Duodenal mucosa (tissue), 2 donors: Measurements from ENCODE around the gene ANKRD6.

Experiments
- H3K27ac ChIP-seq: one replicate; pipeline ENCODE4 v1.7.0; 2013; ENCODE audit warnings: low read depth, low read length
- H3K27me3 ChIP-seq, 2 donors: one replicate each; pipeline ENCODE4 v1.7.0; 2013; ENCODE audit warnings: low read length in 2 of 2, control low read depth in 1 of 2; ENCODE audit not compliant: insufficient read depth in 2 of 2, control insufficient read depth in 1 of 2
- H3K36me3 ChIP-seq, 2 donors: one replicate each; pipeline ENCODE4 v1.7.0; 2013; ENCODE audit warnings: low read length in 2 of 2, control low read depth in 1 of 2; ENCODE audit not compliant: insufficient read depth in 2 of 2, control insufficient read depth in 1 of 2
- H3K4me1 ChIP-seq, 2 donors: one replicate each; pipeline ENCODE4 v1.7.0; 2013; ENCODE audit warnings: low read length in 2 of 2, control low read depth in 1 of 2; ENCODE audit not compliant: insufficient read depth in 2 of 2, control insufficient read depth in 1 of 2
- H3K4me3 ChIP-seq, 2 donors: one replicate each; pipeline ENCODE4 v1.7.0; 2013; ENCODE audit warnings: low read length in 2 of 2, low read depth in 1 of 2
- H3K9ac ChIP-seq, 2 donors: one replicate each; pipeline ENCODE4 v1.7.0; 2013; ENCODE audit warnings: low read length in 2 of 2, low read depth in 1 of 2
- H3K9me3 ChIP-seq, 2 donors: one replicate each; pipeline ENCODE4 v1.7.0; 2013; ENCODE audit warnings: low read length in 2 of 2, control low read depth in 1 of 2; ENCODE audit not compliant: control insufficient read depth in 1 of 2

Gene ANKRD6

GRCh38 chr6:89655122-89655521 lies 222.2 kb downstream of the ANKRD6 start:
- Histone ChIP-seq H3K4me1 (no peaks in the 10 kb centered on the region), H3K36me3 (peaks cover 40 to 73% of the 10 kb centered on the region in 2 donors), H3K9ac (no peak overlapping the region), H3K4me3 (no peak overlapping the region), H3K27me3 (no peaks in the 10 kb centered on the region), H3K9me3 (no peaks in the 10 kb centered on the region), H3K27ac (no peak overlapping the region)

- no peaks in the 10 kb centered on the region for H3K9me3 ChIP-seq
- H3K4me3 ChIP-seq: no peak overlapping the region
- no peak overlapping the region for H3K27ac ChIP-seq
- no peak overlapping the region for H3K9ac ChIP-seq
- no peaks in the 10 kb centered on the region for H3K27me3 ChIP-seq
- H3K36me3 ChIP-seq: peaks cover 40 to 76% of the 10 kb centered on the region in 2 donors
- no peaks in the 10 kb centered on the region for H3K4me1 ChIP-seq
Measured at GRCh38 chr6:89657445-89658158, 224.7 kb downstream of the ANKRD6 start.

GRCh38 chr6:89660981-89661380 lies 228.0 kb downstream of the ANKRD6 start:
- no peaks in the 10 kb centered on the region for H3K9me3 ChIP-seq
- H3K4me1 ChIP-seq: no peaks in the 10 kb centered on the region
- no peaks in the 10 kb centered on the region for H3K27me3 ChIP-seq
- H3K9ac ChIP-seq: no peak overlapping the region
- peaks cover 28 to 64% of the 10 kb centered on the region in 2 donors for H3K36me3 ChIP-seq
- no peak overlapping the region for H3K4me3 ChIP-seq
- H3K27ac ChIP-seq: no peak overlapping the region

DNA sequence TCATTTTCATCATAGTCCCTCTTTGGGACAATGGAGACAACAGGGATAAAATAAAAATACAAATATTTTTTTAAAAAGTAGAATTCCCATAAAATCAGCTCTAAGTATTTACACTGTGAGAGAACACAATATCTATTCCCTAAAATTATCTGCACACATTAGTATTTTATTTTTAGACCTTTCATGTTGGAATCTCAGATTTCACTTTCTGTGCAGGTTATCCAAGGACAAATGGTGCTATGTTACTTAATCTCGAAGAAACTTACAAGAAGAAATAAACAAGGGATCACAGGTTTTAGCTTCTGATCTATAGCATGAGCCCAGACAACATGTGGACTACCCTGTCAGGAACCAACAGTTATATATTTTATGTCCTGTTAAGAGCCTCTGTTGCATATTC lies 228.6 kb downstream of the ANKRD6 start:
- no peaks in the 10 kb centered on the region for H3K9me3 ChIP-seq
- no peak overlapping the region for H3K4me3 ChIP-seq
- H3K27me3 ChIP-seq: no peaks in the 10 kb centered on the region
- H3K4me1 ChIP-seq: no peaks in the 10 kb centered on the region
- peaks cover 29 to 58% of the 10 kb centered on the region in 2 donors for H3K36me3 ChIP-seq
- no peak overlapping the region for H3K27ac ChIP-seq
- H3K9ac ChIP-seq: no peak overlapping the region

GRCh38 chr6:89662659-89663223 lies 229.8 kb downstream of the ANKRD6 start:
- Histone ChIP-seq H3K9me3 (no peaks in the 10 kb centered on the region), H3K9ac (no peak overlapping the region), H3K4me3 (no peak overlapping the region), H3K4me1 (no peaks in the 10 kb centered on the region), H3K36me3 (peaks cover 30 to 49% of the 10 kb centered on the region in 2 donors), H3K27me3 (no peaks in the 10 kb centered on the region), H3K27ac (no peak overlapping the region)

- Histone ChIP-seq H3K9ac (no peak overlapping the region), H3K9me3 (no peaks in the 10 kb centered on the region), H3K4me1 (no peaks in the 10 kb centered on the region), H3K4me3 (no peak overlapping the region), H3K27ac (no peak overlapping the region), H3K27me3 (no peaks in the 10 kb centered on the region), H3K36me3 (peaks cover 23 to 54% of the 10 kb centered on the region in 2 donors)
Measured at GRCh38 chr6:89667872-89668556, 235.1 kb downstream of the ANKRD6 start.

- H3K4me1 ChIP-seq: no peaks in the 10 kb centered on the region
- peaks cover 19 to 57% of the 10 kb centered on the region in 2 donors for H3K36me3 ChIP-seq
- H3K27me3 ChIP-seq: no peaks in the 10 kb centered on the region
- H3K27ac ChIP-seq: no peak overlapping the region
- no peak overlapping the region for H3K9ac ChIP-seq
- H3K9me3 ChIP-seq: no peaks in the 10 kb centered on the region
- H3K4me3 ChIP-seq: no peak overlapping the region
Measured at GRCh38 chr6:89669002-89669401, 236.1 kb downstream of the ANKRD6 start.

DNA sequence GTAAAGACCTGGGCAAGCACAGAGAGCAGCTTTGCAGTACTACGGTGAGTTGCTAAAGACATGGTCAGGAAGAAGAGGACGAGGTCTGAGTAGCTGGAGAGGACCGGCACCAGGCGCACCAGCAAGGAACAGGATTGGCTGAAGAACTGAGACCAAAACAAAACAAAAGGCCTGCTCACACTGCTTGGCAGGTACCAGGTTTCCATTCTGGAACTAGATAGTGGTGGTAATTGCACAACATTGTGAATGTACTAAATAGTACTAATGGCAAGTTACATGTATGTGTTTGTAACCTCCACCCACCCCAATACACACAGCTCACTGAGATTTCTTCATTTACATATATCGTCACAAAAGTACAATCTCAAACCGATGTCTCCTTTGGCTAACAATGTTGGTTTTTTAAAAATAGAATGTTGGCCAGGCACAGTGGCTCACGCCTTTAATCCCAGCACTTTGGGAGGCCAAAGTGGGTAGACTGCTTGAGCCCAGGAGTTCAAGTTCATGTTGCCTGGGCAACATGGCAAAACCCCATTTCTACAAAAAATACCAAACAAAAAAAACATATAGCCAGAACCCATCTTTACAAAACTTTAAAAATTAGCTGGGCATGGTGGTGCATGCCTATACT lies 238.1 kb downstream of the ANKRD6 start:
- H3K4me3 ChIP-seq: no peak overlapping the region

DNA sequence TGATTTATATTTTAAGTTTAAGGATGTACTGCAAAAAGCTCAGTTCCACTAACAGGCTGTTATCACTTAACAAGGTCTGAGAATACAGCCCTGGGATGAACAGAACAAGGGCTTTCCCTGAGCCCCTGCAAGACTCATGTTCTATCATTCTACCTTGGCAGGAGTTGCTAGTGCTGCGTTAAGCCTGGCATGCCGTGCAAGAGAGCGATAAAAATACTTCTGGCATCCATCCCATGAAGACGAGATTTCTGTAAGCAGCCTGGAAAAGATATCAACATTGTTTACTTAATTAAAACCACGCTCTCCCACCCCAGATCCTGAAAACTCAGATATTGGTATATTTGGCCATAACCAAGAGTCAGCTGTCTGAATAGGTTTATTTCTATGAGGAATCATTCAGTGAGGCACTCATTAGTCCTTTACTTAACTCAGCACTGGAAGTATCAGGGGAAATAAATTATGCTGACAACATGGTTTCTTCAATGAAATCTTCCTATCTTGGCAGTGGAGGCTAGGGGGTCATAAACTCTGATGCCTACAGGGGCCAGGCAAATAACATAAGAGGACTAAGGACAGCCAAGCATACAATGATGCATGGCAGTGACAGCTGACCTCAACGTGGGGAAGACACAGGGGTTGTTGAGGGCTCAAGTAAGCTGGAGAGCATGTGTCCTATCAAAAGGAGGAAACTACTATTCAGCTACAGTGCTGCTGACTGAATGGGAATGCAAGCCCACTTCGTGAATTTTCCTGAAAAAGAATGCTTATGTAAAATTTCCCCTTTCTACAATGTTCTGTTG lies 243.2 kb downstream of the ANKRD6 start:
- Histone ChIP-seq H3K4me1 (no peaks in the 10 kb centered on the region), H3K27ac (no peak overlapping the region), H3K9me3 (no peaks in the 10 kb centered on the region), H3K36me3 (peaks cover 51 to 91% of the 10 kb centered on the region in 2 donors), H3K9ac (no peak overlapping the region), H3K4me3 (no peak overlapping the region), H3K27me3 (no peaks in the 10 kb centered on the region)

More for the DNA sequence above, 238.1 kb downstream of the ANKRD6 start:
- no peaks in the 10 kb centered on the region for H3K27me3 ChIP-seq
- H3K4me1 ChIP-seq: no peaks in the 10 kb centered on the region
- H3K9ac ChIP-seq: no peak overlapping the region
- no peaks in the 10 kb centered on the region for H3K9me3 ChIP-seq
- no peak overlapping the region for H3K27ac ChIP-seq
- peaks cover 33 to 73% of the 10 kb centered on the region in 2 donors for H3K36me3 ChIP-seq
